ENCODE data around the gene CHAT.

CHAT gene

GRCh38 chr10:49624629-49625028 is 10.8 kb downstream of the CHAT start:
- DNase-seq (ENCODE audit: low read depth, low spot score): no peak
- no peak overlapping the region for H3K27ac ChIP-seq

GRCh38 chr10:49625411-49625810 is 11.6 kb downstream of the CHAT start:
- H3K27ac ChIP-seq: no peak overlapping the region
- no peak for DNase-seq (ENCODE audit: low read depth, low spot score)

- H3K27ac ChIP-seq: no peak overlapping the region
- no peak for DNase-seq (ENCODE audit: low read depth, low spot score)
These were observed 13.2 kb downstream of the CHAT start for GRCh38 chr10:49627038-49627437.

GRCh38 chr10:49627644-49628247 is 13.9 kb downstream of the CHAT start:
- H3K27ac ChIP-seq: no peak overlapping the region
- no peak for DNase-seq (ENCODE audit: low read depth, low spot score)

GRCh38 chr10:49628599-49628998 is 14.8 kb downstream of the CHAT start:
- no peak for DNase-seq (ENCODE audit: low read depth, low spot score)
- no peak overlapping the region for H3K27ac ChIP-seq

- no peak overlapping the region for H3K27ac ChIP-seq
- DNase-seq (ENCODE audit: low read depth, low spot score): no peak
These were observed 15.6 kb downstream of the CHAT start for GRCh38 chr10:49629431-49629881.

- no peak for DNase-seq (ENCODE audit: low read depth, low spot score)
- H3K27ac ChIP-seq: no peak overlapping the region
These were observed 18.1 kb downstream of the CHAT start for GRCh38 chr10:49631975-49632374.

- DNase-seq (ENCODE audit: low read depth, low spot score): no peak
These were observed 18.8 kb downstream of the CHAT start for GRCh38 chr10:49632406-49633317.

GRCh38 chr10:49633327-49634068 is 19.7 kb downstream of the CHAT start:
- no peak for DNase-seq (ENCODE audit: low read depth, low spot score)
- no peak overlapping the region for H3K27ac ChIP-seq

More at GRCh38 chr10:49632406-49633317, 18.8 kb downstream of the CHAT start:
- H3K27ac ChIP-seq: no peak overlapping the region

- no peak overlapping the region for H3K27ac ChIP-seq
- DNase-seq (ENCODE audit: low read depth, low spot score): no peak
These were observed 20.3 kb downstream of the CHAT start for GRCh38 chr10:49634069-49634660.

- DNase-seq (ENCODE audit: low read depth, low spot score): no peak
These were observed 28.5 kb downstream of the CHAT start for GRCh38 chr10:49642311-49642710.

GRCh38 chr10:49643241-49644034 is 29.6 kb downstream of the CHAT start:
- no peak overlapping the region for H3K27ac ChIP-seq
- no peak for DNase-seq (ENCODE audit: low read depth, low spot score)

More at GRCh38 chr10:49642311-49642710, 28.5 kb downstream of the CHAT start:
- no peak overlapping the region for H3K27ac ChIP-seq

GRCh38 chr10:49644035-49644646 is 30.3 kb downstream of the CHAT start:
- DNase-seq (ENCODE audit: low read depth, low spot score): no peak
- no peak overlapping the region for H3K27ac ChIP-seq

- H3K27ac ChIP-seq: no peak overlapping the region
- DNase-seq (ENCODE audit: low read depth, low spot score): no peak
These were observed 31.6 kb downstream of the CHAT start for GRCh38 chr10:49645417-49645816.

- H3K27ac ChIP-seq: no peak overlapping the region
- no peak for DNase-seq (ENCODE audit: low read depth, low spot score)
These were observed 32.3 kb downstream of the CHAT start for GRCh38 chr10:49645871-49646870.

- H3K27ac ChIP-seq: no peak overlapping the region
- no peak for DNase-seq (ENCODE audit: low read depth, low spot score)
These were observed 33.7 kb downstream of the CHAT start for GRCh38 chr10:49647554-49647953.

GRCh38 chr10:49647985-49648795 is 34.4 kb downstream of the CHAT start:
- no peak overlapping the region for H3K27ac ChIP-seq
- no peak for DNase-seq (ENCODE audit: low read depth, low spot score)
